ENCODE measurements around the gene CREB1.

DNA sequence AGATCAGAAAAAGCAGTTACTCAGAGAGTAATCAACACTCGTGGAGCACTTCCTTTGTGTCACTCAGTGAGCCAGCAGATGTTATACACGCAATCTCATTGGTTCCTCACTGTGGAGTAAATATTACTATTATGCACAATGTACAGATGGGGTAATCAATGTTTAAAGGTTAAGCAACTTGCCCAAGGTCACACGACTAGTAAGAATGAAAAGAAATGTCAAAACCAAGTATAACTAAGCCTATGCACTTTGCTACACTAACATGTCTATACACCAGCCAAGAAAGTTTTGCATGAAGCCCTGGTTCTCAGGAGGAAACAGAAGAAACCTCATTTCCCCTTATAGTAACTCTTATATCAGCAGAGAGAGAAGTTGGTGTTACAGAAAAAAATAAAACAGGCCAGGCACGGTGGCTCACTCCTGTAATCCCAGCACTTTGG is 90.0 kb downstream of the CREB1 start:
- TF ChIP-seq, protein P1, sequence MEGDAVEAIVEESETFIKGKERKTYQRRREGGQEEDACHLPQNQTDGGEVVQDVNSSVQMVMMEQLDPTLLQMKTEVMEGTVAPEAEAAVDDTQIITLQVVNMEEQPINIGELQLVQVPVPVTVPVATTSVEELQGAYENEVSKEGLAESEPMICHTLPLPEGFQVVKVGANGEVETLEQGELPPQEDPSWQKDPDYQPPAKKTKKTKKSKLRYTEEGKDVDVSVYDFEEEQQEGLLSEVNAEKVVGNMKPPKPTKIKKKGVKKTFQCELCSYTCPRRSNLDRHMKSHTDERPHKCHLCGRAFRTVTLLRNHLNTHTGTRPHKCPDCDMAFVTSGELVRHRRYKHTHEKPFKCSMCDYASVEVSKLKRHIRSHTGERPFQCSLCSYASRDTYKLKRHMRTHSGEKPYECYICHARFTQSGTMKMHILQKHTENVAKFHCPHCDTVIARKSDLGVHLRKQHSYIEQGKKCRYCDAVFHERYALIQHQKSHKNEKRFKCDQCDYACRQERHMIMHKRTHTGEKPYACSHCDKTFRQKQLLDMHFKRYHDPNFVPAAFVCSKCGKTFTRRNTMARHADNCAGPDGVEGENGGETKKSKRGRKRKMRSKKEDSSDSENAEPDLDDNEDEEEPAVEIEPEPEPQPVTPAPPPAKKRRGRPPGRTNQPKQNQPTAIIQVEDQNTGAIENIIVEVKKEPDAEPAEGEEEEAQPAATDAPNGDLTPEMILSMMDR (IDR thresholded peaks at IDR 0.05), result no peak
- no peak for TF ChIP-seq POLR2A (IDR thresholded peaks at IDR 0.05)

Data from heart left ventricle (tissue), 13 donors.